Smooth muscle cell (in vitro differentiated cells): ENCODE results near the gene SNX1. TPM values are rescaled to one million over a fixed set of nuclear protein-coding genes. Genes with fewer than 3 reads are reported as not detected.

ENCODE experiments used
- DNase-seq: peaks from one replicate; lab custom pipeline; 2025; ENCODE audit not compliant: unreplicated experiment; lab: John Stamatoyannopoulos, UW
- H2AFZ ChIP-seq: fragments of 200-600 bp; sonication (generic); 2 replicates; pipeline ENCODE4 v1.6.0; 2016; ENCODE audit warnings: antibody characterized with exemption, low read depth, mild to moderate bottlenecking
- H3F3A ChIP-seq: fragments of 200-600 bp; sonication (generic); 2 replicates; pipeline ENCODE4 v1.6.0; 2017; ENCODE audit warnings: antibody characterized with exemption, low read depth
- H3K27ac ChIP-seq: fragments of 200-600 bp; sonication (generic); 2 replicates; pipeline ENCODE4 v1.5.1; 2016; ENCODE audit warnings: low read depth, mild to moderate bottlenecking
- H3K27me3 ChIP-seq: fragments of 200-600 bp; sonication (generic); 2 replicates; pipeline ENCODE4 v1.6.1; 2016; ENCODE audit warnings: low read depth, mild to moderate bottlenecking
- H3K36me3 ChIP-seq: fragments of 200-600 bp; sonication (generic); 2 replicates; pipeline ENCODE4 v1.5.1; 2016; ENCODE audit warnings: low read depth
- H3K4me1 ChIP-seq: fragments of 200-600 bp; sonication (generic); 2 replicates; pipeline ENCODE4 v1.5.1; 2016; ENCODE audit warnings: low read depth
- H3K4me2 ChIP-seq: fragments of 200-600 bp; sonication (generic); 2 replicates; pipeline ENCODE4 v1.6.0; 2016; ENCODE audit warnings: mild to moderate bottlenecking
- H3K4me3 ChIP-seq: fragments of 200-600 bp; sonication (generic); 2 replicates; pipeline ENCODE4 v1.5.1; 2016; ENCODE audit warnings: mild to moderate bottlenecking
- H3K79me2 ChIP-seq: fragments of 200-600 bp; sonication (generic); 2 replicates; pipeline ENCODE4 v1.6.0; 2016; ENCODE audit warnings: low read depth, mild to moderate bottlenecking
- H3K9ac ChIP-seq: fragments of 200-600 bp; sonication (generic); 2 replicates; pipeline ENCODE4 v1.6.0; 2016; ENCODE audit warnings: low read depth
- H3K9me3 ChIP-seq: fragments of 200-600 bp; sonication (generic); replicated peaks from 2 replicates; pipeline ENCODE4 v1.5.1; 2016; ENCODE audit warnings: low read depth
- H4K20me1 ChIP-seq: fragments of 200-600 bp; sonication (generic); 2 replicates; pipeline ENCODE4 v1.6.0; 2016; ENCODE audit warnings: low read depth
- WGBS: methylation state at CpG from one replicate; pipeline ENCODE4 v1.1.7; 2016; ENCODE audit warnings: low lambda C conversion rate; 5-methylcytosine and 5-hydroxymethylcytosine counted together
- polyA plus RNA-seq: library from polyadenylated mRNA; unstranded; fragments of >200 nt; fragmentation: Nextera tagmentation; extraction: Ambion mirVana; gene quantifications from 2 replicates; pipeline ENCODE4 v1.2.1, GENCODE V29; 2016
- total RNA-seq: library from RNA; depleted of rRNA; stranded (reverse); fragments of >200 nt; gene quantifications from 2 replicates; pipeline ENCODE4 v1.2.3, GENCODE V29; 2014
- TF ChIP-seq, protein P1 (sequence below): fragments of 200-600 bp; sonication (generic); IDR thresholded peaks from 2 replicates; pipeline ENCODE4 v1.5.1; 2017; ENCODE audit warnings: borderline replicate concordance, mild to moderate bottlenecking, antibody characterized with exemption; ENCODE audit not compliant: insufficient read depth, poor library complexity, severe bottlenecking

Gene SNX1
- total and polyA plus RNA-seq, 2 experiments from 2014 or later: 33.8 to 41.2 TPM

- Histone ChIP-seq H3K79me2 (no peaks in the 10 kb centered on the region), H2AFZ (no peak overlapping the region), H4K20me1 (no peaks in the 10 kb centered on the region), H3K9me3 (no peaks in the 10 kb centered on the region), H3K4me2 (no peak overlapping the region), H3K4me1 (no peaks in the 10 kb centered on the region), H3K27me3 (no peaks in the 10 kb centered on the region), H3K36me3 (no peaks in the 10 kb centered on the region), H3K9ac (no peak overlapping the region), H3F3A (no peaks in the 10 kb centered on the region), H3K4me3 (no peak overlapping the region), H3K27ac (no peak overlapping the region)
- TF ChIP-seq, protein P1, sequence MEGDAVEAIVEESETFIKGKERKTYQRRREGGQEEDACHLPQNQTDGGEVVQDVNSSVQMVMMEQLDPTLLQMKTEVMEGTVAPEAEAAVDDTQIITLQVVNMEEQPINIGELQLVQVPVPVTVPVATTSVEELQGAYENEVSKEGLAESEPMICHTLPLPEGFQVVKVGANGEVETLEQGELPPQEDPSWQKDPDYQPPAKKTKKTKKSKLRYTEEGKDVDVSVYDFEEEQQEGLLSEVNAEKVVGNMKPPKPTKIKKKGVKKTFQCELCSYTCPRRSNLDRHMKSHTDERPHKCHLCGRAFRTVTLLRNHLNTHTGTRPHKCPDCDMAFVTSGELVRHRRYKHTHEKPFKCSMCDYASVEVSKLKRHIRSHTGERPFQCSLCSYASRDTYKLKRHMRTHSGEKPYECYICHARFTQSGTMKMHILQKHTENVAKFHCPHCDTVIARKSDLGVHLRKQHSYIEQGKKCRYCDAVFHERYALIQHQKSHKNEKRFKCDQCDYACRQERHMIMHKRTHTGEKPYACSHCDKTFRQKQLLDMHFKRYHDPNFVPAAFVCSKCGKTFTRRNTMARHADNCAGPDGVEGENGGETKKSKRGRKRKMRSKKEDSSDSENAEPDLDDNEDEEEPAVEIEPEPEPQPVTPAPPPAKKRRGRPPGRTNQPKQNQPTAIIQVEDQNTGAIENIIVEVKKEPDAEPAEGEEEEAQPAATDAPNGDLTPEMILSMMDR: no peak
- DNase-seq: no peak
- 96% methylated on average over 14 of the region's 14 CpGs for WGBS
Observed at GRCh38 chr15:64144565-64145281, 48.9 kb downstream of the SNX1 start.

- Histone ChIP-seq H3K79me2 (no peaks in the 10 kb centered on the region), H3K4me1 (no peaks in the 10 kb centered on the region), H3F3A (no peaks in the 10 kb centered on the region), H3K27me3 (no peaks in the 10 kb centered on the region), H4K20me1 (no peaks in the 10 kb centered on the region), H3K4me3 (no peak overlapping the region), H2AFZ (no peak overlapping the region), H3K9me3 (no peaks in the 10 kb centered on the region), H3K4me2 (no peak overlapping the region), H3K27ac (no peak overlapping the region), H3K36me3 (no peaks in the 10 kb centered on the region), H3K9ac (no peak overlapping the region)
- WGBS: 91% methylated on average over 6 of the region's 6 CpGs
- DNase-seq: no peak
- TF ChIP-seq, protein P1: no peak
Observed at GRCh38 chr15:64146041-64146440, 50.3 kb downstream of the SNX1 start.

GRCh38 chr15:64146520-64146884, 50.7 kb downstream of the SNX1 start:
- no peaks in the 10 kb centered on the region for H4K20me1 ChIP-seq
- H3K36me3 ChIP-seq: no peaks in the 10 kb centered on the region
- no peak for DNase-seq
- no peak overlapping the region for H3K4me3 ChIP-seq
- H3K4me2 ChIP-seq: no peak overlapping the region
- H3K9me3 ChIP-seq: no peaks in the 10 kb centered on the region
- no peaks in the 10 kb centered on the region for H3K79me2 ChIP-seq
- H3K4me1 ChIP-seq: no peaks in the 10 kb centered on the region
- TF ChIP-seq, protein P1: no peak
- H3K27ac ChIP-seq: no peak overlapping the region
- peaks cover 3% of the 10 kb centered on the region for H3K27me3 ChIP-seq
- 96% methylated on average over 3 of the region's 3 CpGs for WGBS
- H2AFZ ChIP-seq: no peak overlapping the region
- H3K9ac ChIP-seq: no peak overlapping the region
- no peaks in the 10 kb centered on the region for H3F3A ChIP-seq
